ENCODE data around the gene MEF2A.

The MEF2A gene

GRCh38 chr15:99558084-99558483 is 7.7 kb upstream of the MEF2A start:
- Histone ChIP-seq H3K4me3 (ENCODE audit: low read depth, low read length) (no peak overlapping the region), H3K4me1 (ENCODE audit: control insufficient read depth, insufficient read depth, low read length) (no peaks in the 10 kb centered on the region), H3K9me3 (ENCODE audit: control insufficient read depth, insufficient read depth, low read depth, low read length) (no peaks in the 10 kb centered on the region), H3K36me3 (ENCODE audit: control insufficient read depth in 2 of 2, insufficient read depth in 1 of 2, low read length in 2 of 2) (no peaks in the 10 kb centered on the region), H3K27ac (ENCODE audit: extremely low read depth, low read depth, low read length) (no peak overlapping the region)
- ChIA-PET CTCF (no interaction called here), POLR2A (no interaction called here)
- TF ChIP-seq HOXA7 (CRISPR knock-in tag; IDR thresholded peaks at IDR 0.05; ENCODE audit: borderline replicate concordance) (no peak), ZNF37A (tag by site-specific recombination; IDR thresholded peaks at IDR 0.05) (no peak), KLF8 (tag by site-specific recombination; IDR thresholded peaks at IDR 0.05) (no peak), ZNF777 (tag by site-specific recombination; IDR thresholded peaks at IDR 0.05; ENCODE audit: borderline replicate concordance) (no peak), ZNF23 (tag by site-specific recombination; IDR thresholded peaks at IDR 0.05; ENCODE audit: borderline replicate concordance) (no peak), ZNF146 (tag by site-specific recombination; IDR thresholded peaks at IDR 0.05) (no peak)

GRCh38 chr15:99558571-99558970 is 7.2 kb upstream of the MEF2A start:
- ChIA-PET CTCF (no interaction called here), POLR2A (no interaction called here)
- Histone ChIP-seq H3K9me3 (ENCODE audit: control insufficient read depth, insufficient read depth, low read depth, low read length) (no peaks in the 10 kb centered on the region), H3K4me3 (ENCODE audit: low read depth, low read length) (no peak overlapping the region), H3K36me3 (ENCODE audit: control insufficient read depth in 2 of 2, insufficient read depth in 1 of 2, low read length in 2 of 2) (no peaks in the 10 kb centered on the region), H3K27ac (ENCODE audit: extremely low read depth, low read depth, low read length) (no peak overlapping the region), H3K4me1 (ENCODE audit: control insufficient read depth, insufficient read depth, low read length) (no peaks in the 10 kb centered on the region)
- TF ChIP-seq REPIN1 (tag by site-specific recombination; IDR thresholded peaks at IDR 0.05; ENCODE audit: low read depth) (no peak), ZNF555 (tag by site-specific recombination; conservative IDR thresholded peaks at IDR 0.05) (no peak), YY1 (tag by site-specific recombination; IDR thresholded peaks at IDR 0.05) (no peak), PRDM10 (tag by site-specific recombination; IDR thresholded peaks at IDR 0.05) (no peak), ZNF202 (tag by site-specific recombination; IDR thresholded peaks at IDR 0.05; ENCODE audit: borderline replicate concordance) (no peak), RBAK (tag by site-specific recombination; IDR thresholded peaks at IDR 0.05) (no peak), HOXA7 (CRISPR knock-in tag; IDR thresholded peaks at IDR 0.05; ENCODE audit: borderline replicate concordance) (no peak), MYNN (tag by site-specific recombination; IDR thresholded peaks at IDR 0.05; ENCODE audit: borderline replicate concordance) (no peak), ZBTB20 (tag by site-specific recombination; IDR thresholded peaks at IDR 0.05) (no peak)

- TF ChIP-seq ZNF660 (tag by site-specific recombination; IDR thresholded peaks at IDR 0.05) = no peak
- TF ChIP-seq ZNF585B (tag by site-specific recombination; IDR thresholded peaks at IDR 0.05) = no peak
- TF ChIP-seq ZIC2 (tag by site-specific recombination; IDR thresholded peaks at IDR 0.05) = no peak
- no peak for TF ChIP-seq WT1 (tag by site-specific recombination; IDR thresholded peaks at IDR 0.05)
- TF ChIP-seq ZNF146 (tag by site-specific recombination; IDR thresholded peaks at IDR 0.05) = no peak
- Histone ChIP-seq H3K36me3 (ENCODE audit: control insufficient read depth in 2 of 2, insufficient read depth in 1 of 2, low read length in 2 of 2) (no peaks in the 10 kb centered on the region), H3K9me3 (ENCODE audit: control insufficient read depth, insufficient read depth, low read depth, low read length) (no peaks in the 10 kb centered on the region), H3K4me3 (ENCODE audit: low read depth, low read length) (no peak overlapping the region), H3K27ac (ENCODE audit: extremely low read depth, low read depth, low read length) (no peak overlapping the region), H3K4me1 (ENCODE audit: control insufficient read depth, insufficient read depth, low read length) (peaks cover 6% of the 10 kb centered on the region)
- ChIA-PET CTCF (interaction anchor here (0.7 to 1.4 kb wide), 4 partner anchors 14 to 274 kb away, joined by 3 to 7 read pairs (median 4); no protein-coding TSS in a partner anchor), POLR2A (no interaction called here)
These were observed 4.1 kb upstream of the MEF2A start for GRCh38 chr15:99561476-99562230.

Measured in HEK293 (cell line).